Spleen (tissue), 11 donors: ENCODE data around the gene LRRC59. TPM values are rescaled to one million over a fixed set of nuclear protein-coding genes. Genes with fewer than 3 reads are reported as not detected.

ENCODE experiments used
- DNase-seq: peaks from one replicate; pipeline ENCODE4 v3.0.0-alpha.2; 2020
- H3K27ac ChIP-seq, 8 donors: fragments of 200-600 bp; sonication (generic) in 7 of 8; 1 replicate in 4 of 8; 2 replicates in 4 of 8; pipeline versions ENCODE4 v1.5.0 to v1.8.0; 2016 to 2021; ENCODE audit warnings: inconsistent platforms in 4 of 8, mild to moderate bottlenecking in 4 of 8, moderate library complexity in 1 of 8
- H3K27me3 ChIP-seq, 7 donors: fragments of 200-600 bp; sonication (generic) in 6 of 7; replicated peaks in 1 of 7; 1 replicate in 4 of 7; 2 replicates in 3 of 7; pipeline versions ENCODE4 v1.5.0 to v1.8.0; 2016 to 2021; ENCODE audit warnings: inconsistent platforms in 3 of 7, mild to moderate bottlenecking in 1 of 7
- H3K36me3 ChIP-seq, 6 donors: fragments of 200-600 bp; sonication (generic) in 5 of 6; 1 replicate in 4 of 6; 2 replicates in 2 of 6; pipeline versions ENCODE4 v1.5.0 to v1.8.0; 2016 to 2021; ENCODE audit warnings: inconsistent platforms in 2 of 6
- H3K4me1 ChIP-seq, 6 donors: fragments of 200-600 bp; sonication (generic) in 5 of 6; 1 replicate in 3 of 6; 2 replicates in 3 of 6; pipeline versions ENCODE4 v1.5.0 to v1.8.0; 2016 to 2021; ENCODE audit warnings: inconsistent platforms in 3 of 6
- H3K4me3 ChIP-seq, 8 donors: fragments of 200-600 bp; sonication (generic) in 7 of 8; 1 replicate in 4 of 8; 2 replicates in 4 of 8; pipeline versions ENCODE4 v1.5.0 to v1.8.0; 2016 to 2021; ENCODE audit warnings: inconsistent platforms in 4 of 8, mild to moderate bottlenecking in 4 of 8, moderate library complexity in 2 of 8
- H3K9me3 ChIP-seq, 8 donors: fragments of 200-600 bp; sonication (generic) in 7 of 8; 1 replicate in 4 of 8; 2 replicates in 4 of 8; pipeline versions ENCODE4 v1.5.0 to v1.8.0; 2016 to 2021; ENCODE audit warnings: inconsistent platforms in 4 of 8
- POLR2A ChIP-seq, 3 donors: fragments of 450-650 bp; IDR thresholded peaks; one replicate each; pipeline ENCODE4 v1.5.1; 2017; ENCODE audit warnings: antibody characterized with exemption in 3 of 3, mild to moderate bottlenecking in 1 of 3
- POLR2AphosphoS5 ChIP-seq, 3 donors: sonication (generic); formaldehyde crosslinking; IDR thresholded peaks; one replicate each; pipeline ENCODE4 v1.5.1; 2017; ENCODE audit warnings: antibody characterized with exemption in 3 of 3
- WGBS, 5 donors: extraction: QIAGEN DNeasy Blood & Tissue Kit in 3 of 5; methylation state at CpG; one replicate each; pipeline versions ENCODE4 v1.1.5 to v1.1.7; 2013 to 2018; 5-methylcytosine and 5-hydroxymethylcytosine counted together
- intact Hi-C: fragments of 100-400 bp; cut with DNase I; formaldehyde crosslinking; loops from one replicate; pipeline ENCODE4 v1.15.0; 2023; ENCODE audit warnings: low total_unique reads
- polyA plus RNA-seq, 3 donors: library from polyadenylated mRNA; stranded (reverse); fragments of 200-250 nt; gene quantifications; one replicate each; pipeline ENCODE4 v1.2.1, GENCODE V29; 2013
- total RNA-seq, 7 donors: library from RNA; depleted of rRNA in 3 of 7; stranded (reverse); fragments of >200 nt in 3 of 7; fragmentation: NEBNext Ultra II Directional in 4 of 7; extraction: Animal tissue kit (Norgen Biotek cat#: 25700) in 4 of 7; gene quantifications; one replicate each; pipeline versions ENCODE4 v1.1.0 to v1.2.1, GENCODE V29; 2016 to 2021
- TF ChIP-seq, protein P1 (sequence below), 11 experiments: fragments of 200-600 bp in 7 of 11; fragments of 450-650 bp in 4 of 11; sonication (generic) in 4 of 11; IDR thresholded peaks in 8 of 11; conservative IDR thresholded peaks in 3 of 11; 1 replicate in 7 of 11; 2 replicates in 4 of 11; pipeline versions ENCODE4 v1.4.0 to v1.8.0; 2016 to 2021; ENCODE audit warnings: antibody characterized with exemption in 11 of 11, inconsistent platforms in 4 of 11, mild to moderate bottlenecking in 1 of 11
- donor health status: healthy with polysubstance abuse.
- donor health status: DM: no; HTN: no; CAD: no; lungs with moderate emphysema.
- donor health status: DM: no; HTN: no; CAD: no.
- donor health status: Bipolar disorder and iron deficiency.
- donor health status: healthy.
- donor health status: DM: no; HTN: no; CAD: no.
- donor health status: DM: yes; HTN: yes; CAD: no.

The LRRC59 gene
- total and polyA plus RNA-seq, 10 donors, result 12.5 to 71.3 (median 46.1) TPM

DNA sequence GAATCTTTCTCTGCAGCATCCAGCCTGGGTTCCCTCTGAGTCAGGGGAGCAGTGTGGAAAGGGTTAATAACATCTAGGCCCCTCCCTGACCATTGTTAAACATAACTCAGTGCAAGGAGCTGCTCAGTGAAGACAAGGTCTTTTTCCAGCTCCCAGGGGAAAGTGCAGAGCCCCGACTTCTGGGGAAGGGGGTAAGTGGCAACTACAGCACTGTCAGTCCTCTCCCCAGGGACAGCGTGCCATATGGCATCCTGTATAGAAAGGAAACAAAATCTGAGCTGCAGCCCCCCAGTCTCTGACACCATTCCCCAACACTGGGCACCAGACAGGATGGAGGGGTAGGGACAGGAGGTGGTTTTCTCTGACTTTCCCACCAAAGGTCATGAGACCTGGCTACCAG is 32.2 kb downstream of the LRRC59 start:
- intact Hi-C loops, result no loop called here
- H3K27me3 ChIP-seq, result no peaks in the 10 kb centered on the region
- peaks cover 6 to 22% (median 8%) of the 10 kb centered on the region in 6 donors for H3K4me1 ChIP-seq
- no peak overlapping the region for H3K27ac ChIP-seq
- H3K36me3 ChIP-seq, result peaks cover 10 to 74% (median 51%) of the 10 kb centered on the region in 6 donors
- DNase-seq, result no peak
- no peaks in the 10 kb centered on the region for H3K9me3 ChIP-seq
- WGBS, 5 donors, result 65 to 85% (median 74%) methylated on average over 2 of the region's 2 CpGs
- no peak for TF ChIP-seq POLR2A (IDR thresholded peaks at IDR 0.05)
- TF ChIP-seq, protein P1, sequence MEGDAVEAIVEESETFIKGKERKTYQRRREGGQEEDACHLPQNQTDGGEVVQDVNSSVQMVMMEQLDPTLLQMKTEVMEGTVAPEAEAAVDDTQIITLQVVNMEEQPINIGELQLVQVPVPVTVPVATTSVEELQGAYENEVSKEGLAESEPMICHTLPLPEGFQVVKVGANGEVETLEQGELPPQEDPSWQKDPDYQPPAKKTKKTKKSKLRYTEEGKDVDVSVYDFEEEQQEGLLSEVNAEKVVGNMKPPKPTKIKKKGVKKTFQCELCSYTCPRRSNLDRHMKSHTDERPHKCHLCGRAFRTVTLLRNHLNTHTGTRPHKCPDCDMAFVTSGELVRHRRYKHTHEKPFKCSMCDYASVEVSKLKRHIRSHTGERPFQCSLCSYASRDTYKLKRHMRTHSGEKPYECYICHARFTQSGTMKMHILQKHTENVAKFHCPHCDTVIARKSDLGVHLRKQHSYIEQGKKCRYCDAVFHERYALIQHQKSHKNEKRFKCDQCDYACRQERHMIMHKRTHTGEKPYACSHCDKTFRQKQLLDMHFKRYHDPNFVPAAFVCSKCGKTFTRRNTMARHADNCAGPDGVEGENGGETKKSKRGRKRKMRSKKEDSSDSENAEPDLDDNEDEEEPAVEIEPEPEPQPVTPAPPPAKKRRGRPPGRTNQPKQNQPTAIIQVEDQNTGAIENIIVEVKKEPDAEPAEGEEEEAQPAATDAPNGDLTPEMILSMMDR (IDR thresholded peaks at IDR 0.05 in 8 of 11, conservative IDR thresholded peaks at IDR 0.05 in 3 of 11), result no peak
- TF ChIP-seq POLR2AphosphoS5 (IDR thresholded peaks at IDR 0.05), result no peak
- no peak overlapping the region for H3K4me3 ChIP-seq

DNA sequence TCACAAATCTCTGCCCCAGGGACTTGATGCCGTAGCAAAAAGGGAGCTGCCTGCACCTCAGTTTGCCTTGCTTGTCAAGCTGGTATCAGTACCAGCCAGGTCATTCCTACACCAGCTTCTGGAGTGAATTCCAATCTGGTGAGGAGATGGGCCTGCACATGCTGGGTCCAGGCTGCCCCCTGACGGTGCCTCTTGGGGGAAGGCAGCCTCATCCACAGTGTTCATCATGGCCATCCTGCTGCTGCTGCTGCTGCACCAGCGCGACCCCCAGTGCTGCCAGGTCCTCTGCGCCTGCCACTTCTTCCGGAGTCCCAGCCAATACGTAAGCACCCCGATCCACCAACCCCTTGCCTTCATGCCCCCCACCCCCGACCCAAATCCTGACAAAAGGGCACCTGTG is 32.6 kb downstream of the LRRC59 start:
- peak; percentile 52 for DNase-seq
- H3K4me3 ChIP-seq, result no peak overlapping the region
- peaks cover 6 to 17% (median 8%) of the 10 kb centered on the region in 6 donors for H3K4me1 ChIP-seq
- H3K9me3 ChIP-seq, result no peaks in the 10 kb centered on the region
- H3K27me3 ChIP-seq, result no peaks in the 10 kb centered on the region
- TF ChIP-seq, protein P1 (IDR thresholded peaks at IDR 0.05 in 8 of 11, conservative IDR thresholded peaks at IDR 0.05 in 3 of 11), result no peak
- TF ChIP-seq POLR2A (IDR thresholded peaks at IDR 0.05) (no peak), POLR2AphosphoS5 (IDR thresholded peaks at IDR 0.05) (no peak)
- peaks cover 8 to 74% (median 47%) of the 10 kb centered on the region in 6 donors for H3K36me3 ChIP-seq
- no peak overlapping the region for H3K27ac ChIP-seq
- intact Hi-C loops, result no loop called here
- WGBS, 5 donors, result 90 to 96% (median 93%) methylated on average over 6 to 9 of the region's 9 CpGs

DNA sequence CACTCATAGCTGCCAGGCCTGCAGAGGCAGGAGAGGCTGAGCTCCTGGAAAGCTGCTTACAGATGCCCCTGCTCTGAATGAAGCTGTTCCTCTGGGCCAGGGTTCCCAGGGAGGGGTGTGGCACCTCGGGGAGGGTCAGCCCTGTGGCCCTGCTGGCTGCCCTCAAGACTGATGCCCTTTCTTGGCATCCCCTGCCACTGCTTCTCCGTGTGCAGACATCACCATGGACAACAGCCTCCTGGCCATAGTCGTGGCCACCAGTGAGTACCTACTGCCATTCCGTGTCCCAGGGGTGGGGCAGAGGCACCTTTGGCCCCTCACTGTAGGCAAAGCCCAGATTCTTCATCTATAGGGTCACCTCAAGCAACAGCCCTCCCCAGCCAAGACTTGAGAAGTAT is 33.3 kb downstream of the LRRC59 start:
- intact Hi-C loops, result no loop called here
- peak; percentile 59 for DNase-seq
- TF ChIP-seq, protein P1 (IDR thresholded peaks at IDR 0.05 in 8 of 11, conservative IDR thresholded peaks at IDR 0.05 in 3 of 11), result no peak
- TF ChIP-seq POLR2AphosphoS5 (IDR thresholded peaks at IDR 0.05) (peak in 1 of 3 donors; percentile 42), POLR2A (IDR thresholded peaks at IDR 0.05) (no peak)
- H3K27ac ChIP-seq, result no peak overlapping the region
- no peaks in the 10 kb centered on the region for H3K9me3 ChIP-seq
- 50 to 100% (median 85%) methylated on average over 1 to 4 of the region's 4 CpGs for WGBS, 5 donors
- no peaks in the 10 kb centered on the region for H3K27me3 ChIP-seq
- H3K4me3 ChIP-seq, result no peak overlapping the region
- peaks cover 7 to 74% (median 44%) of the 10 kb centered on the region in 6 donors for H3K36me3 ChIP-seq
- peaks cover 6 to 15% (median 8%) of the 10 kb centered on the region in 6 donors for H3K4me1 ChIP-seq

DNA sequence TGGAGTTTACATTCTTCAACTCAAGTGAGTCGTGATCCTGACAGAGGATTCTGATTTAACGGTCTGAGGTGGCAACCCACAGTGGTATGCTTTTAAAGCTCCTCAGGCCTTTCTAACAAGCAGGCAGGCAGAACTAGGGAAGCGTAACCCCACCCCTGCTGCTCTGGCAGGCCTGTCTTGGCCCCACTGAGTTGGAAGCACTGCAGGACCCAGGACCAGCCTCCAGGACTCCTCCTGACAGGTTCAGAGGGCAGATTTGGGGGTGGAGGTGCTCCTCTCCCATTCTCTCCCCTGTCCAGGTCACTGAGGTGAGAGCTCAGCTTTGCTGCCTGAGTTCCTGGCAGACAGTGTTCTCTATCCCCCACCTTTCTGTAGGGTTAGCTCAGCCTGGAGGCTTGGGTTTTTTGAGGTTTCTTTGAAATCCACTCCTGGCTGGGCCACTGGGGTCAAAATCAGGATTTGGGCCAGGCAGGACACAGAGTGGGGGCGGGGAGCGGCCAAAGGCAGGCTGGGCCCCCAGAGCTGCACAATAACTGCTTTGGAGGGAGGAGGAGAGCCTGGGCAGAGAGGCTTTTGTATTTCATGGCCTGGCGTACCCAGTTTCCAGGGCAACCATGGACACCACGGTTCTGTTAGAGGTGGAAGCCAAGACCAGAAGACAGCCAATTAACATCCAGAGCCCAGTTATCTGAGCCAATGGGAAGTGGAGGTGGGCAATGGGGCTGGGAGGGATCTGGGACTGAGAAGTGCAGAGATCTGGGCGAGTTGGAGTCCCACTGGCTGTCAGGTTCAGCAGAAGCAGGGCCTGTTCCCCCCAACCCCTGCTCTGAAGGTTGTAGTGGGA is 33.9 kb downstream of the LRRC59 start:
- 46 to 79% (median 71%) methylated on average over 8 of the region's 8 CpGs for WGBS, 5 donors

More for the DNA sequence above, 33.9 kb downstream of the LRRC59 start:
- intact Hi-C loops, result no loop called here
- Histone ChIP-seq H3K4me3 (no peak overlapping the region), H3K9me3 (no peaks in the 10 kb centered on the region), H3K36me3 (peaks cover 5 to 74% (median 44%) of the 10 kb centered on the region in 6 donors), H3K27ac (no peak overlapping the region), H3K27me3 (no peaks in the 10 kb centered on the region), H3K4me1 (peaks cover 6 to 15% (median 8%) of the 10 kb centered on the region in 6 donors)
- TF ChIP-seq POLR2AphosphoS5 (IDR thresholded peaks at IDR 0.05) (no peak), POLR2A (IDR thresholded peaks at IDR 0.05) (no peak)
- TF ChIP-seq, protein P1 (IDR thresholded peaks at IDR 0.05 in 8 of 11, conservative IDR thresholded peaks at IDR 0.05 in 3 of 11), result no peak
- no peak for DNase-seq
